Sigmoid colon (tissue), 3 donors: ENCODE data around the gene RCOR1.

ENCODE experiments used
- CTCF ChIP-seq, 4 experiments: fragments of 450-650 bp in 3 of 4; fragments of 200-600 bp in 1 of 4; IDR thresholded peaks; one replicate each; pipeline ENCODE4 v1.5.1; 2016 to 2019; ENCODE audit warnings: antibody characterized with exemption in 4 of 4, mild to moderate bottlenecking in 3 of 4, moderate library complexity in 2 of 4
- POLR2A ChIP-seq, 2 donors: fragments of 450-650 bp; IDR thresholded peaks; one replicate each; pipeline ENCODE4 v1.6.1; 2016; ENCODE audit warnings: antibody characterized with exemption in 2 of 2, mild to moderate bottlenecking in 2 of 2, moderate library complexity in 2 of 2

DNA sequence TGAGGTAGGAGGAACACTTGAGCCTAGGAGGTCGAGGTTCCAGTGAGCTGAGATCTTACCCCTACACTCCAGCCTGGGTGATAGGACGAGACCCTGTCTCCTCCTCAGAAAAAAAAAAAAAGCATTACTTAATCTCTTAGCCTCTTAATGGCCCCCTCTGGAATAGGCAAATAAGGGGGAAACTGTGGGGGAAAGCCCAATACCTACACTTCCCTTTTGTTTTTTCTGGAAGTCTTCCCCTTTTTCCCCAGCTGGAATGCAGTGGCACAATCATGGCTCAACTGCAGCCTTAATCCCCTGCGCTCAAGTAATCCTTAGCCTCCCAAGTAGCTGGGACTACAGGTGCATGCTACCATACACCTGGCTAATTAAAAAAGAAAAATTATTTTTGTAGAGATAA, 32.2 kb downstream of the RCOR1 start:
- TF ChIP-seq CTCF (IDR thresholded peaks at IDR 0.05) (no peak), POLR2A (IDR thresholded peaks at IDR 0.05) (no peak)
